HEK293 (cell line): ENCODE data around the gene SYDE1.

Source experiments
- BCL11B ChIP-seq: fragments of 450-650 bp; formaldehyde crosslinking; IDR thresholded peaks from 2 replicates; pipeline ENCODE4 v1.5.1; 2016; ENCODE audit warnings: low read depth, missing biosample characterization, missing genetic modification characterization
- EGR2 ChIP-seq: fragments of 450-650 bp; formaldehyde crosslinking; IDR thresholded peaks from 2 replicates; pipeline ENCODE4 v1.5.1; 2016; ENCODE audit warnings: low read depth, missing biosample characterization, missing genetic modification characterization
- GFI1B ChIP-seq: fragments of 450-650 bp; formaldehyde crosslinking; IDR thresholded peaks from 2 replicates; pipeline ENCODE4 v1.5.1; 2016; ENCODE audit warnings: missing biosample characterization, missing genetic modification characterization
- GLIS1 ChIP-seq: fragments of 450-650 bp; formaldehyde crosslinking; IDR thresholded peaks from 2 replicates; pipeline ENCODE4 v1.5.1; 2016; ENCODE audit warnings: missing biosample characterization, missing genetic modification characterization
- KLF7 ChIP-seq: fragments of 450-650 bp; formaldehyde crosslinking; IDR thresholded peaks from 2 replicates; pipeline ENCODE4 v1.5.1; 2016; ENCODE audit warnings: missing biosample characterization, missing genetic modification characterization, borderline replicate concordance
- SCRT2 ChIP-seq: fragments of 450-650 bp; formaldehyde crosslinking; IDR thresholded peaks from 2 replicates; pipeline ENCODE4 v1.5.1; 2016; ENCODE audit warnings: missing biosample characterization, missing genetic modification characterization
- SP2 ChIP-seq: fragments of 450-650 bp; formaldehyde crosslinking; IDR thresholded peaks from 2 replicates; pipeline ENCODE4 v1.5.1; 2016; ENCODE audit warnings: missing biosample characterization, missing genetic modification characterization
- YY2 ChIP-seq: fragments of 450-650 bp; formaldehyde crosslinking; IDR thresholded peaks from 2 replicates; pipeline ENCODE4 v1.5.1; 2016; ENCODE audit warnings: missing biosample characterization, missing genetic modification characterization
- ZBTB7A ChIP-seq: fragments of 450-650 bp; formaldehyde crosslinking; IDR thresholded peaks from 2 replicates; pipeline ENCODE4 v1.5.1; 2016; ENCODE audit warnings: low read depth, missing biosample characterization, missing genetic modification characterization
- ZFP69B ChIP-seq: fragments of 450-650 bp; formaldehyde crosslinking; IDR thresholded peaks from 2 replicates; pipeline ENCODE4 v1.5.1; 2016; ENCODE audit warnings: missing biosample characterization, missing genetic modification characterization
- ZNF114 ChIP-seq: fragments of 450-650 bp; formaldehyde crosslinking; IDR thresholded peaks from 2 replicates; pipeline ENCODE4 v1.5.0; 2017; ENCODE audit warnings: missing biosample characterization, missing genetic modification characterization
- ZNF140 ChIP-seq: fragments of 450-650 bp; formaldehyde crosslinking; IDR thresholded peaks from 2 replicates; pipeline ENCODE4 v1.5.1; 2016; ENCODE audit warnings: missing biosample characterization, missing genetic modification characterization
- ZNF175 ChIP-seq: fragments of 450-650 bp; formaldehyde crosslinking; IDR thresholded peaks from 2 replicates; pipeline ENCODE4 v1.5.1; 2016; ENCODE audit warnings: missing biosample characterization, missing genetic modification characterization
- ZNF223 ChIP-seq: fragments of 450-650 bp; formaldehyde crosslinking; IDR thresholded peaks from 2 replicates; pipeline ENCODE4 v1.5.1; 2016; ENCODE audit warnings: missing biosample characterization, missing genetic modification characterization
- ZNF335 ChIP-seq: fragments of 450-650 bp; formaldehyde crosslinking; conservative IDR thresholded peaks from 2 replicates; pipeline ENCODE4 v1.5.1; 2016; ENCODE audit warnings: missing biosample characterization, missing genetic modification characterization
- ZNF350 ChIP-seq: fragments of 450-650 bp; formaldehyde crosslinking; IDR thresholded peaks from 2 replicates; pipeline ENCODE4 v1.5.0; 2017; ENCODE audit warnings: missing biosample characterization, mild to moderate bottlenecking, missing genetic modification characterization
- ZNF354C ChIP-seq: fragments of 450-650 bp; formaldehyde crosslinking; IDR thresholded peaks from 2 replicates; pipeline ENCODE4 v1.5.1; 2016; ENCODE audit warnings: missing biosample characterization, missing genetic modification characterization, low read depth, borderline replicate concordance
- ZNF366 ChIP-seq: fragments of 450-650 bp; formaldehyde crosslinking; conservative IDR thresholded peaks from 2 replicates; pipeline ENCODE4 v1.5.1; 2016; ENCODE audit warnings: missing biosample characterization, missing genetic modification characterization
- ZNF37A ChIP-seq: fragments of 450-650 bp; IDR thresholded peaks from 2 replicates; pipeline ENCODE4 v1.5.1; 2018; ENCODE audit warnings: missing biosample characterization, missing genetic modification characterization
- ZNF423 ChIP-seq: fragments of 450-650 bp; formaldehyde crosslinking; IDR thresholded peaks from 2 replicates; pipeline ENCODE4 v1.5.1; 2016; ENCODE audit warnings: missing biosample characterization, missing genetic modification characterization
- ZNF521 ChIP-seq: fragments of 450-650 bp; formaldehyde crosslinking; IDR thresholded peaks from 2 replicates; pipeline ENCODE4 v1.5.1; 2017; ENCODE audit warnings: missing biosample characterization, mild to moderate bottlenecking, missing genetic modification characterization
- ZNF548 ChIP-seq: fragments of 450-650 bp; formaldehyde crosslinking; IDR thresholded peaks from 2 replicates; pipeline ENCODE4 v1.5.1; 2016; ENCODE audit warnings: missing biosample characterization, missing genetic modification characterization
- ZNF549 ChIP-seq: fragments of 450-650 bp; IDR thresholded peaks from 2 replicates; pipeline ENCODE4 v1.5.1; 2018; ENCODE audit warnings: missing biosample characterization, missing genetic modification characterization, mild to moderate bottlenecking, inconsistent platforms, moderate library complexity
- ZNF555 ChIP-seq: fragments of 450-650 bp; formaldehyde crosslinking; conservative IDR thresholded peaks from 2 replicates; pipeline ENCODE4 v1.5.1; 2017; ENCODE audit warnings: missing biosample characterization, mild to moderate bottlenecking, missing genetic modification characterization, inconsistent platforms
- ZNF560 ChIP-seq: fragments of 450-650 bp; formaldehyde crosslinking; IDR thresholded peaks from 2 replicates; pipeline ENCODE4 v1.5.1; 2017; ENCODE audit warnings: missing biosample characterization, missing genetic modification characterization, borderline replicate concordance
- ZNF585B ChIP-seq: fragments of 450-650 bp; formaldehyde crosslinking; IDR thresholded peaks from 2 replicates; pipeline ENCODE4 v1.5.1; 2016; ENCODE audit warnings: missing biosample characterization, missing genetic modification characterization
- ZNF596 ChIP-seq: fragments of 450-650 bp; IDR thresholded peaks from 2 replicates; pipeline ENCODE4 v1.5.0; 2018; ENCODE audit warnings: missing biosample characterization, mild to moderate bottlenecking, missing genetic modification characterization, moderate library complexity
- ZNF660 ChIP-seq: fragments of 450-650 bp; IDR thresholded peaks from 2 replicates; pipeline ENCODE4 v1.5.1; 2018; ENCODE audit warnings: missing biosample characterization, mild to moderate bottlenecking, missing genetic modification characterization
- ZNF677 ChIP-seq: fragments of 450-650 bp; IDR thresholded peaks from 2 replicates; pipeline ENCODE4 v1.5.0; 2018; ENCODE audit warnings: missing biosample characterization, mild to moderate bottlenecking, missing genetic modification characterization, moderate library complexity
- ZXDB ChIP-seq: fragments of 450-650 bp; formaldehyde crosslinking; IDR thresholded peaks from 2 replicates; pipeline ENCODE4 v1.5.1; 2016; ENCODE audit warnings: missing biosample characterization, missing genetic modification characterization
- TF ChIP-seq, protein P1 (sequence below): fragments of 450-650 bp; IDR thresholded peaks from 2 replicates; pipeline ENCODE4 v1.5.1; 2018; ENCODE audit warnings: missing biosample characterization, missing genetic modification characterization
- TF ChIP-seq, protein P2 (sequence below): fragments of 450-650 bp; formaldehyde crosslinking; IDR thresholded peaks from 2 replicates; pipeline ENCODE4 v1.5.1; 2017; ENCODE audit warnings: missing biosample characterization, missing genetic modification characterization
- TF ChIP-seq, protein P3 (sequence below): IDR thresholded peaks from 2 replicates; pipeline ENCODE4 v1.6.1; 2011; ENCODE audit warnings: mild to moderate bottlenecking, low read depth, low read length, borderline replicate concordance
- TF ChIP-seq, protein P4 (sequence below): fragments of 450-650 bp; formaldehyde crosslinking; IDR thresholded peaks from 2 replicates; pipeline ENCODE4 v1.5.1; 2016; ENCODE audit warnings: missing biosample characterization, missing genetic modification characterization
- TF ChIP-seq, protein P5 (sequence below): fragments of 450-650 bp; formaldehyde crosslinking; IDR thresholded peaks from 2 replicates; pipeline ENCODE4 v1.5.1; 2017; ENCODE audit warnings: missing biosample characterization, mild to moderate bottlenecking, missing genetic modification characterization, moderate library complexity

Gene SYDE1

DNA sequence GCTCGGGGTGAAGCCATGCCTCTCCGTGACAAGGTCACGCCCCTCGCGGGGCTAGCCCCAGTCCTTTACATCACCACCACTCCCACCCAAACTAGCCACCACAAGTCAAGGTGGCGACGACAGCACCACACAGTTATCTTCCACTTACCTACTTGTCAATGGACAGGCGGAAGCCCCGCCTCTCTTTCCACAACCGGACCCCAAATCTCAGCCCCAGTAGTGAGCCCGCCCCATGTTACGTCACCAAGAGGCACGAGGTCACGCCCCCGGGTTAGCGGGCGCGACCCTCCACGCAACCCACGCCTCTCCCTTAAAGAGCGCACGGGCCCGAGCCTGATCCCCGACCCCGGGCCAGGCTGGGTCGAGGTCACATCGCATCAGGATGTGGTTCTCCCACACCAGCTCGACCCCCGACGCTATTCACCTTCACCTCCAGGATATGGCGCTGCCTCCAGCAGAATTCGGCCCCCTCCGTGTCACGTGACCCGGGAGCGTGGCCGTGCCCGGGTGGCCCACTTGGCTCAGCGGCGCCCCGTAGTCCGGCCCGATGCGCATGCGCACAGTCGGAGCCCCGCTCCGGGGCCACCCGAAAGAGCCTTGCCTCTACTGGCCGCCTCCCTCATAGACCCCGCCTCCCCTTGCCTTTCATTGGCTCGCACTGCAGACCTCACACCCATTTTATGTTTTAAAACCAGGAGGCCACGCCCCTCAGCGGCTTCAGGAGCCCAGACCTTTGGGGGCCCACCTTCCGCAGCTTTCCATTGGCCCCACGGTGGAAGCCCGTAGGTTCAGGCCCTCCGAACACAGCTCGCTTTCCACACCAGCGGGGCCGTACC, 18.2 kb downstream of the SYDE1 start (continued):
- TF ChIP-seq ZNF596 (tag by site-specific recombination) (no peak), ZNF423 (tag by site-specific recombination) (no peak), ZNF350 (tag by site-specific recombination) (no peak), BCL11B (tag by site-specific recombination) (peak; percentile 96), ZNF555 (tag by site-specific recombination) (no peak), ZNF335 (peak; percentile 96), ZNF175 (tag by site-specific recombination) (no peak), SP2 (tag by site-specific recombination) (peak; percentile 89), ZNF521 (no peak), ZNF354C (tag by site-specific recombination) (no peak), ZNF223 (tag by site-specific recombination) (no peak), ZNF37A (no peak), ZNF548 (peak; percentile 50; the same call in 1 of the 2 replicates), GFI1B (tag by site-specific recombination) (peak; percentile 72; the same call in 1 of the 2 replicates), ZNF366 (tag by site-specific recombination) (no peak), ZXDB (tag by site-specific recombination) (peak; percentile 97), ZNF660 (no peak), ZNF114 (no peak), ZFP69B (tag by site-specific recombination) (peak; percentile 96), ZNF140 (tag by site-specific recombination) (peak; percentile 82; the same call in 1 of the 2 replicates), SCRT2 (no peak), EGR2 (peak; percentile 90), GLIS1 (tag by site-specific recombination) (peak; percentile 82; the same call in 1 of the 2 replicates), ZBTB7A (peak; percentile 95), KLF7 (0 out of 2 replicates have a peak, but pooled peaks have one; percentile 55), ZNF549 (tag by site-specific recombination) (no peak), ZNF560 (tag by site-specific recombination) (no peak), ZNF585B (tag by site-specific recombination) (no peak), ZNF677 (tag by site-specific recombination) (no peak), YY2 (tag by site-specific recombination) (0 out of 2 replicates have a peak, but pooled peaks have one; percentile 13)
- TF ChIP-seq, protein P1, sequence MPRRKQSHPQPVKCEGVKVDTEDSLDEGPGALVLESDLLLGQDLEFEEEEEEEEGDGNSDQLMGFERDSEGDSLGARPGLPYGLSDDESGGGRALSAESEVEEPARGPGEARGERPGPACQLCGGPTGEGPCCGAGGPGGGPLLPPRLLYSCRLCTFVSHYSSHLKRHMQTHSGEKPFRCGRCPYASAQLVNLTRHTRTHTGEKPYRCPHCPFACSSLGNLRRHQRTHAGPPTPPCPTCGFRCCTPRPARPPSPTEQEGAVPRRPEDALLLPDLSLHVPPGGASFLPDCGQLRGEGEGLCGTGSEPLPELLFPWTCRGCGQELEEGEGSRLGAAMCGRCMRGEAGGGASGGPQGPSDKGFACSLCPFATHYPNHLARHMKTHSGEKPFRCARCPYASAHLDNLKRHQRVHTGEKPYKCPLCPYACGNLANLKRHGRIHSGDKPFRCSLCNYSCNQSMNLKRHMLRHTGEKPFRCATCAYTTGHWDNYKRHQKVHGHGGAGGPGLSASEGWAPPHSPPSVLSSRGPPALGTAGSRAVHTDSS (tag by site-specific recombination), result no peak
- TF ChIP-seq, protein P2, sequence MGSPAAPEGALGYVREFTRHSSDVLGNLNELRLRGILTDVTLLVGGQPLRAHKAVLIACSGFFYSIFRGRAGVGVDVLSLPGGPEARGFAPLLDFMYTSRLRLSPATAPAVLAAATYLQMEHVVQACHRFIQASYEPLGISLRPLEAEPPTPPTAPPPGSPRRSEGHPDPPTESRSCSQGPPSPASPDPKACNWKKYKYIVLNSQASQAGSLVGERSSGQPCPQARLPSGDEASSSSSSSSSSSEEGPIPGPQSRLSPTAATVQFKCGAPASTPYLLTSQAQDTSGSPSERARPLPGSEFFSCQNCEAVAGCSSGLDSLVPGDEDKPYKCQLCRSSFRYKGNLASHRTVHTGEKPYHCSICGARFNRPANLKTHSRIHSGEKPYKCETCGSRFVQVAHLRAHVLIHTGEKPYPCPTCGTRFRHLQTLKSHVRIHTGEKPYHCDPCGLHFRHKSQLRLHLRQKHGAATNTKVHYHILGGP (tag by site-specific recombination), result no peak
- TF ChIP-seq, protein P3, sequence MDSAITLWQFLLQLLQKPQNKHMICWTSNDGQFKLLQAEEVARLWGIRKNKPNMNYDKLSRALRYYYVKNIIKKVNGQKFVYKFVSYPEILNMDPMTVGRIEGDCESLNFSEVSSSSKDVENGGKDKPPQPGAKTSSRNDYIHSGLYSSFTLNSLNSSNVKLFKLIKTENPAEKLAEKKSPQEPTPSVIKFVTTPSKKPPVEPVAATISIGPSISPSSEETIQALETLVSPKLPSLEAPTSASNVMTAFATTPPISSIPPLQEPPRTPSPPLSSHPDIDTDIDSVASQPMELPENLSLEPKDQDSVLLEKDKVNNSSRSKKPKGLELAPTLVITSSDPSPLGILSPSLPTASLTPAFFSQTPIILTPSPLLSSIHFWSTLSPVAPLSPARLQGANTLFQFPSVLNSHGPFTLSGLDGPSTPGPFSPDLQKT, result no peak
- TF ChIP-seq, protein P4, sequence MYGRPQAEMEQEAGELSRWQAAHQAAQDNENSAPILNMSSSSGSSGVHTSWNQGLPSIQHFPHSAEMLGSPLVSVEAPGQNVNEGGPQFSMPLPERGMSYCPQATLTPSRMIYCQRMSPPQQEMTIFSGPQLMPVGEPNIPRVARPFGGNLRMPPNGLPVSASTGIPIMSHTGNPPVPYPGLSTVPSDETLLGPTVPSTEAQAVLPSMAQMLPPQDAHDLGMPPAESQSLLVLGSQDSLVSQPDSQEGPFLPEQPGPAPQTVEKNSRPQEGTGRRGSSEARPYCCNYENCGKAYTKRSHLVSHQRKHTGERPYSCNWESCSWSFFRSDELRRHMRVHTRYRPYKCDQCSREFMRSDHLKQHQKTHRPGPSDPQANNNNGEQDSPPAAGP (tag by site-specific recombination), result peak; percentile 89; the same call in 1 of the 2 replicates
- TF ChIP-seq, protein P5, sequence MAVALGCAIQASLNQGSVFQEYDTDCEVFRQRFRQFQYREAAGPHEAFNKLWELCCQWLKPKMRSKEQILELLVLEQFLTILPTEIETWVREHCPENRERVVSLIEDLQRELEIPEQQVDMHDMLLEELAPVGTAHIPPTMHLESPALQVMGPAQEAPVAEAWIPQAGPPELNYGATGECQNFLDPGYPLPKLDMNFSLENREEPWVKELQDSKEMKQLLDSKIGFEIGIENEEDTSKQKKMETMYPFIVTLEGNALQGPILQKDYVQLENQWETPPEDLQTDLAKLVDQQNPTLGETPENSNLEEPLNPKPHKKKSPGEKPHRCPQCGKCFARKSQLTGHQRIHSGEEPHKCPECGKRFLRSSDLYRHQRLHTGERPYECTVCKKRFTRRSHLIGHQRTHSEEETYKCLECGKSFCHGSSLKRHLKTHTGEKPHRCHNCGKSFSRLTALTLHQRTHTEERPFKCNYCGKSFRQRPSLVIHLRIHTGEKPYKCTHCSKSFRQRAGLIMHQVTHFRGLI, result peak; percentile 34; the same call in 1 of the 2 replicates
